ENCODE data around the gene FLVCR2.
"Not testable (repeated sequence)": the region's sequence is repeated elsewhere in the genome, so short reads cannot be mapped to it uniquely, and the experiment has no call there.

The FLVCR2 gene

GRCh38 chr14:75689012-75689411, 110.6 kb downstream of the FLVCR2 start:
- no peak overlapping the region for H4K91ac ChIP-seq (ENCODE audit: low read length)
- H3K14ac ChIP-seq (ENCODE audit: low read length in 2 of 2) = no peak overlapping the region
- H3K36me3 ChIP-seq (ENCODE audit: control insufficient read depth in 1 of 2, insufficient read depth in 2 of 2, low read depth in 1 of 2, low read length in 2 of 2) = peaks cover 11 to 47% of the 10 kb centered on the region in 2 experiments
- no peaks in the 10 kb centered on the region for H3K9me3 ChIP-seq (ENCODE audit: control insufficient read depth, low read length)
- no peak overlapping the region for H2BK120ac ChIP-seq (ENCODE audit: low read depth, low read length)
- peak; percentile 15 for DNase-seq
- H3K23ac ChIP-seq (ENCODE audit: low read length in 2 of 2) = no peak overlapping the region
- no peak overlapping the region for H3K18ac ChIP-seq (ENCODE audit: low read depth in 1 of 2, low read length in 2 of 2)
- peaks cover 2% of the 10 kb centered on the region for H3K4me1 ChIP-seq (ENCODE audit: control insufficient read depth, insufficient read depth, low read depth, low read length)
- no peak overlapping the region for H3K27ac ChIP-seq (ENCODE audit: low read length, poor library complexity, severe bottlenecking)
- H3K27me3 ChIP-seq (ENCODE audit: control insufficient read depth in 1 of 2, insufficient read depth in 1 of 2, low read length in 2 of 2) = no peaks in the 10 kb centered on the region
- no peak overlapping the region for H3K4me2 ChIP-seq (ENCODE audit: low read length, poor library complexity, severe bottlenecking)
- peak overlapping the region; percentile 67 for H3K9ac ChIP-seq (ENCODE audit: low read length)
- H3K4me3 ChIP-seq (ENCODE audit: insufficient read depth in 1 of 2, low read depth in 1 of 2, low read length in 2 of 2) = no peak overlapping the region
- WGBS = 93% methylated on average over 2 of the region's 2 CpGs
- no peak overlapping the region for H4K8ac ChIP-seq (ENCODE audit: low read length)
- no peak overlapping the region for H2BK15ac ChIP-seq (ENCODE audit: low read depth, poor library complexity, severe bottlenecking)
- H2AFZ ChIP-seq (ENCODE audit: low read depth, low read length) = no peak overlapping the region
- no peak overlapping the region for H2AK5ac ChIP-seq (ENCODE audit: low read length, severe bottlenecking)
- H3K4ac ChIP-seq (ENCODE audit: low read depth in 1 of 2, low read length in 2 of 2) = no peak overlapping the region
- peaks cover 18% of the 10 kb centered on the region for H3K79me1 ChIP-seq (replicated peaks; ENCODE audit: low read length, poor library complexity, severe bottlenecking)
- no peak overlapping the region for H2BK5ac ChIP-seq (ENCODE audit: low read depth, low read length, poor library complexity, severe bottlenecking)
- H2BK12ac ChIP-seq (ENCODE audit: low read length in 2 of 2) = no peak overlapping the region

- Histone ChIP-seq H2BK5ac (ENCODE audit: low read depth, low read length, poor library complexity, severe bottlenecking) (no peak overlapping the region), H3K79me1 (replicated peaks; ENCODE audit: low read length, poor library complexity, severe bottlenecking) (peaks cover 16% of the 10 kb centered on the region), H2BK12ac (ENCODE audit: low read length in 2 of 2) (no peak overlapping the region), H2AK5ac (ENCODE audit: low read length, severe bottlenecking) (no peak overlapping the region), H4K91ac (ENCODE audit: low read length) (no peak overlapping the region), H3K9me3 (ENCODE audit: control insufficient read depth, low read length) (no peaks in the 10 kb centered on the region), H3K4ac (ENCODE audit: low read depth in 1 of 2, low read length in 2 of 2) (no peak overlapping the region), H3K4me2 (ENCODE audit: low read length, poor library complexity, severe bottlenecking) (no peak overlapping the region), H4K8ac (ENCODE audit: low read length) (no peak overlapping the region), H3K9ac (ENCODE audit: low read length) (peak overlapping the region; percentile 41), H3K36me3 (ENCODE audit: control insufficient read depth in 1 of 2, insufficient read depth in 2 of 2, low read depth in 1 of 2, low read length in 2 of 2) (peaks cover 16 to 43% of the 10 kb centered on the region in 2 experiments), H3K27me3 (ENCODE audit: control insufficient read depth in 1 of 2, insufficient read depth in 1 of 2, low read length in 2 of 2) (no peaks in the 10 kb centered on the region), H3K27ac (ENCODE audit: low read length, poor library complexity, severe bottlenecking) (no peak overlapping the region), H2BK120ac (ENCODE audit: low read depth, low read length) (no peak overlapping the region), H3K23ac (ENCODE audit: low read length in 2 of 2) (no peak overlapping the region), H3K18ac (ENCODE audit: low read depth in 1 of 2, low read length in 2 of 2) (no peak overlapping the region), H3K14ac (ENCODE audit: low read length in 2 of 2) (no peak overlapping the region), H2BK15ac (ENCODE audit: low read depth, poor library complexity, severe bottlenecking) (no peak overlapping the region), H3K4me1 (ENCODE audit: control insufficient read depth, insufficient read depth, low read depth, low read length) (peaks cover 2% of the 10 kb centered on the region), H2AFZ (ENCODE audit: low read depth, low read length) (no peak overlapping the region), H3K4me3 (ENCODE audit: insufficient read depth in 1 of 2, low read depth in 1 of 2, low read length in 2 of 2) (no peak overlapping the region)
- 95% methylated on average over 5 of the region's 7 CpGs for WGBS
- DNase-seq = no peak
Measured at GRCh38 chr14:75690010-75690409, 111.6 kb downstream of the FLVCR2 start.

- 98% methylated on average over 6 of the region's 6 CpGs for WGBS
- H2BK120ac ChIP-seq (ENCODE audit: low read depth, low read length); H2BK12ac ChIP-seq (ENCODE audit: low read length in 2 of 2); H2AK5ac ChIP-seq (ENCODE audit: low read length, severe bottlenecking); H2BK15ac ChIP-seq (ENCODE audit: low read depth, poor library complexity, severe bottlenecking); H3K9ac ChIP-seq (ENCODE audit: low read length); H3K23ac ChIP-seq (ENCODE audit: low read length in 2 of 2); H2BK5ac ChIP-seq (ENCODE audit: low read depth, low read length, poor library complexity, severe bottlenecking); H3K14ac ChIP-seq (ENCODE audit: low read length in 2 of 2); H3K4me2 ChIP-seq (ENCODE audit: low read length, poor library complexity, severe bottlenecking); H3K4me1 ChIP-seq (ENCODE audit: control insufficient read depth, insufficient read depth, low read depth, low read length); H4K91ac ChIP-seq (ENCODE audit: low read length); H3K27ac ChIP-seq (ENCODE audit: low read length, poor library complexity, severe bottlenecking); H3K27me3 ChIP-seq (ENCODE audit: control insufficient read depth in 1 of 2, insufficient read depth in 1 of 2, low read length in 2 of 2); H3K4me3 ChIP-seq (ENCODE audit: insufficient read depth in 1 of 2, low read depth in 1 of 2, low read length in 2 of 2); H2AFZ ChIP-seq (ENCODE audit: low read depth, low read length); H3K9me3 ChIP-seq (ENCODE audit: control insufficient read depth, low read length); DNase-seq; H3K4ac ChIP-seq (ENCODE audit: low read depth in 1 of 2, low read length in 2 of 2); H3K18ac ChIP-seq (ENCODE audit: low read depth in 1 of 2, low read length in 2 of 2); H4K8ac ChIP-seq (ENCODE audit: low read length): not testable (repeated sequence)
- Histone ChIP-seq H3K36me3 (ENCODE audit: control insufficient read depth in 1 of 2, insufficient read depth in 2 of 2, low read depth in 1 of 2, low read length in 2 of 2) (peaks cover 17 to 69% of the 10 kb centered on the region in 2 experiments), H3K79me1 (replicated peaks; ENCODE audit: low read length, poor library complexity, severe bottlenecking) (peaks cover 13% of the 10 kb centered on the region)
Measured at GRCh38 chr14:75695025-75695424, 116.6 kb downstream of the FLVCR2 start.

- no peak overlapping the region for H3K18ac ChIP-seq (ENCODE audit: low read depth in 1 of 2, low read length in 2 of 2)
- DNase-seq = no peak
- H4K91ac ChIP-seq (ENCODE audit: low read length) = no peak overlapping the region
- H4K8ac ChIP-seq (ENCODE audit: low read length) = no peak overlapping the region
- no peaks in the 10 kb centered on the region for H3K27me3 ChIP-seq (ENCODE audit: control insufficient read depth in 1 of 2, insufficient read depth in 1 of 2, low read length in 2 of 2)
- no peak overlapping the region for H2AFZ ChIP-seq (ENCODE audit: low read depth, low read length)
- H3K9me3 ChIP-seq (ENCODE audit: control insufficient read depth, low read length) = no peaks in the 10 kb centered on the region
- peaks cover 12 to 60% of the 10 kb centered on the region in 2 experiments for H3K36me3 ChIP-seq (ENCODE audit: control insufficient read depth in 1 of 2, insufficient read depth in 2 of 2, low read depth in 1 of 2, low read length in 2 of 2)
- H3K9ac ChIP-seq (ENCODE audit: low read length) = no peak overlapping the region
- H3K23ac ChIP-seq (ENCODE audit: low read length in 2 of 2) = no peak overlapping the region
- H3K14ac ChIP-seq (ENCODE audit: low read length in 2 of 2) = no peak overlapping the region
- no peak overlapping the region for H3K27ac ChIP-seq (ENCODE audit: low read length, poor library complexity, severe bottlenecking)
- 100% methylated on average over 1 of the region's 1 CpG for WGBS
- H3K79me1 ChIP-seq (replicated peaks; ENCODE audit: low read length, poor library complexity, severe bottlenecking) = peaks cover 10% of the 10 kb centered on the region
- H3K4ac ChIP-seq (ENCODE audit: low read depth in 1 of 2, low read length in 2 of 2) = no peak overlapping the region
- peaks cover 1% of the 10 kb centered on the region for H3K4me1 ChIP-seq (ENCODE audit: control insufficient read depth, insufficient read depth, low read depth, low read length)
- no peak overlapping the region for H2BK15ac ChIP-seq (ENCODE audit: low read depth, poor library complexity, severe bottlenecking)
- H3K4me2 ChIP-seq (ENCODE audit: low read length, poor library complexity, severe bottlenecking) = no peak overlapping the region
- H2AK5ac ChIP-seq (ENCODE audit: low read length, severe bottlenecking) = no peak overlapping the region
- no peak overlapping the region for H3K4me3 ChIP-seq (ENCODE audit: insufficient read depth in 1 of 2, low read depth in 1 of 2, low read length in 2 of 2)
- no peak overlapping the region for H2BK12ac ChIP-seq (ENCODE audit: low read length in 2 of 2)
- H2BK120ac ChIP-seq (ENCODE audit: low read depth, low read length) = no peak overlapping the region
- H2BK5ac ChIP-seq (ENCODE audit: low read depth, low read length, poor library complexity, severe bottlenecking) = no peak overlapping the region
Measured at GRCh38 chr14:75697386-75697785, 119.0 kb downstream of the FLVCR2 start.
